Astrocyte (in vitro differentiated cells and primary cell): Measurements from ENCODE around the gene NR4A2. TPM values are rescaled to one million over a fixed set of nuclear protein-coding genes. Genes with fewer than 3 reads are reported as not detected.

Source experiments
- DNase-seq: peaks from one replicate; pipeline ENCODE4 v3.0.0-alpha.2; 2010; ENCODE audit warnings: low read depth
- FAIRE-seq: peaks from 2 replicates; lab custom pipeline; 2011; peaks lifted over from hg19 to GRCh38; lab: Jason Lieb, UNC
- H2AFZ ChIP-seq: 2 replicates; pipeline ENCODE4 v1.6.0; 2012; ENCODE audit warnings: low read depth, low read length, inconsistent platforms
- H3K27ac ChIP-seq: 2 replicates; pipeline ENCODE4 v1.5.1; 2011; ENCODE audit warnings: low read depth, low read length, inconsistent platforms
- H3K27me3 ChIP-seq: 2 replicates; pipeline ENCODE4 v1.6.0; 2011; ENCODE audit warnings: low read length, inconsistent platforms; ENCODE audit not compliant: insufficient read depth
- H3K36me3 ChIP-seq: 2 replicates; pipeline ENCODE4 v1.5.1; 2011; ENCODE audit warnings: low read length, inconsistent platforms; ENCODE audit not compliant: insufficient read depth
- H3K4me1 ChIP-seq: 2 replicates; pipeline ENCODE4 v1.5.1; 2011; ENCODE audit warnings: low read length, inconsistent platforms; ENCODE audit not compliant: insufficient read depth
- H3K4me2 ChIP-seq: 2 replicates; pipeline ENCODE4 v1.6.0; 2012; ENCODE audit warnings: low read length, inconsistent platforms
- H3K4me3 ChIP-seq: 2 replicates; pipeline ENCODE4 v1.5.1; 2011; ENCODE audit warnings: low read depth, mild to moderate bottlenecking, low read length, inconsistent platforms; ENCODE audit not compliant: insufficient read depth
- H3K79me2 ChIP-seq: 2 replicates; pipeline ENCODE4 v1.6.0; 2012; ENCODE audit warnings: mild to moderate bottlenecking, low read length, inconsistent platforms; ENCODE audit not compliant: insufficient read depth
- H3K9ac ChIP-seq: 2 replicates; pipeline ENCODE4 v1.6.0; 2012; ENCODE audit warnings: mild to moderate bottlenecking, low read length, inconsistent platforms
- H3K9me3 ChIP-seq: 2 replicates; pipeline ENCODE4 v1.5.1; 2012; ENCODE audit warnings: low read depth, mild to moderate bottlenecking, low read length, inconsistent platforms; ENCODE audit not compliant: insufficient read depth
- H4K20me1 ChIP-seq: 2 replicates; pipeline ENCODE4 v1.6.0; 2012; ENCODE audit warnings: low read length, inconsistent platforms; ENCODE audit not compliant: insufficient read depth
- H3K27ac Mint-ChIP-seq: one replicate; pipeline ENCODE4 v1.8.0; 2021; ENCODE audit warnings: mild to moderate bottlenecking, mixed read lengths; ENCODE audit not compliant: unreplicated experiment
- H3K27me3 Mint-ChIP-seq: one replicate; pipeline ENCODE4 v1.8.0; 2021; ENCODE audit warnings: low read depth, mixed read lengths; ENCODE audit not compliant: unreplicated experiment
- H3K36me3 Mint-ChIP-seq: one replicate; pipeline ENCODE4 v1.8.0; 2021; ENCODE audit warnings: low read depth, mixed read lengths; ENCODE audit not compliant: unreplicated experiment
- H3K4me1 Mint-ChIP-seq: one replicate; pipeline ENCODE4 v1.8.0; 2021; ENCODE audit warnings: low read depth, mixed read lengths; ENCODE audit not compliant: unreplicated experiment
- H3K4me3 Mint-ChIP-seq: one replicate; pipeline ENCODE4 v1.8.0; 2021; ENCODE audit warnings: mild to moderate bottlenecking, moderate library complexity, mixed read lengths; ENCODE audit not compliant: unreplicated experiment
- H3K9me3 Mint-ChIP-seq: one replicate; pipeline ENCODE4 v1.8.0; 2021; ENCODE audit warnings: mild to moderate bottlenecking, mixed read lengths; ENCODE audit not compliant: unreplicated experiment
- EZH2 ChIP-seq: IDR thresholded peaks from 2 replicates; pipeline ENCODE4 v1.6.1; 2012; ENCODE audit warnings: mild to moderate bottlenecking, low read length, inconsistent platforms; ENCODE audit not compliant: insufficient read depth
- total RNA-seq: library from RNA; stranded (reverse); gene quantifications from 2 replicates; pipeline ENCODE4 v1.2.1, GENCODE V29; 2021
- TF ChIP-seq, protein P1 (sequence below): IDR thresholded peaks from 2 replicates; pipeline ENCODE4 v1.5.1; 2011; ENCODE audit warnings: low read depth, mild to moderate bottlenecking, inconsistent platforms, low read length, moderate library complexity; ENCODE audit not compliant: insufficient read depth

The NR4A2 gene
- total RNA-seq, 1 donor from 2014 or later: 1.3 TPM

DNA sequence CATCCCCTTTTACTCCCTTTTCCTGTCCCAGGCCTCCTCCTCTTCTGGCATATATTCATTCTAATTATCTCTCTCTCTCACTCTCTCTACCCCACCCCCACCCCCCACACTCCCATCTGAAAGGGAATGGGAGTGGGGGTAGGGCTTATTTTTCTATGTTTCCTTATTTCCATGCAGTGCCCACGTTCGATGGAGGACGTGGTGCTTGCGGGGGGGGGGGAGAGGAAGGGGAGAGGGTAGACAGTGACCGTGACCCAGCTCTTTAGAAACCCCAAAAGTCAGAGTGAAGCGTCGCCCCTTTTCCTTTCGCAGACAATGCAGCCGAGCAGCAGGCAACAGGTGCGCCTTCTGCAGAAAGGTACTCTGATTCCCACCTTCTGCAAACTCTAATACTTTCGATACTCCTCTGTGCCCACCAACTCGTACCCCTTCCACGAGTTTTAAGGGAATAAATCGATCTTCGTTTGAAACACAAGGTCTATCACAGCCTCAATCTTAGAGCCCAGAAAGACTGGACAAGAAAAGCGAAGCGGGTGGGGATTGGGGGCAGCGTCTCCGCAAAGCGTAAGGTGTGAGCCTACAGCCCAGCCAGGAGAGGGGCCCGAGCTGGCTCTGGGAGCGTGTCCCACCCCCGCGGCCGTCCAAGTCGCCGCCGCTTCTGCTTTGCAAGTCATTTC, 891 bp upstream of the NR4A2 start:
- peaks cover 24% of the 10 kb centered on the region for H3K4me1 ChIP-seq
- peak overlapping the region; percentile 80 for H3K4me3 ChIP-seq
- peaks cover 31% of the 10 kb centered on the region for H3K27me3 ChIP-seq
- H3K27ac Mint-ChIP-seq: peak overlapping the region; percentile 10
- peak overlapping the region; percentile 94 for H3K4me3 Mint-ChIP-seq
- peaks cover 5% of the 10 kb centered on the region for H3K36me3 Mint-ChIP-seq
- no peak for FAIRE-seq
- H3K79me2 ChIP-seq: no peaks in the 10 kb centered on the region
- peaks cover 6% of the 10 kb centered on the region for H3K4me1 Mint-ChIP-seq
- DNase-seq: no peak
- peaks cover 9% of the 10 kb centered on the region for H3K9me3 Mint-ChIP-seq
- no peaks in the 10 kb centered on the region for H3K9me3 ChIP-seq
- no peaks in the 10 kb centered on the region for H4K20me1 ChIP-seq
- peaks cover 8% of the 10 kb centered on the region for H3K27me3 Mint-ChIP-seq
- H3K27ac ChIP-seq: peak overlapping the region; percentile 99
- H3K4me2 ChIP-seq: peak overlapping the region; percentile 100
- TF ChIP-seq, protein P1, sequence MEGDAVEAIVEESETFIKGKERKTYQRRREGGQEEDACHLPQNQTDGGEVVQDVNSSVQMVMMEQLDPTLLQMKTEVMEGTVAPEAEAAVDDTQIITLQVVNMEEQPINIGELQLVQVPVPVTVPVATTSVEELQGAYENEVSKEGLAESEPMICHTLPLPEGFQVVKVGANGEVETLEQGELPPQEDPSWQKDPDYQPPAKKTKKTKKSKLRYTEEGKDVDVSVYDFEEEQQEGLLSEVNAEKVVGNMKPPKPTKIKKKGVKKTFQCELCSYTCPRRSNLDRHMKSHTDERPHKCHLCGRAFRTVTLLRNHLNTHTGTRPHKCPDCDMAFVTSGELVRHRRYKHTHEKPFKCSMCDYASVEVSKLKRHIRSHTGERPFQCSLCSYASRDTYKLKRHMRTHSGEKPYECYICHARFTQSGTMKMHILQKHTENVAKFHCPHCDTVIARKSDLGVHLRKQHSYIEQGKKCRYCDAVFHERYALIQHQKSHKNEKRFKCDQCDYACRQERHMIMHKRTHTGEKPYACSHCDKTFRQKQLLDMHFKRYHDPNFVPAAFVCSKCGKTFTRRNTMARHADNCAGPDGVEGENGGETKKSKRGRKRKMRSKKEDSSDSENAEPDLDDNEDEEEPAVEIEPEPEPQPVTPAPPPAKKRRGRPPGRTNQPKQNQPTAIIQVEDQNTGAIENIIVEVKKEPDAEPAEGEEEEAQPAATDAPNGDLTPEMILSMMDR: no peak
- TF ChIP-seq EZH2: no peak
- H3K9ac ChIP-seq: peak overlapping the region; percentile 96
- H3K36me3 ChIP-seq: no peaks in the 10 kb centered on the region
- H2AFZ ChIP-seq: peak overlapping the region; percentile 93

DNA sequence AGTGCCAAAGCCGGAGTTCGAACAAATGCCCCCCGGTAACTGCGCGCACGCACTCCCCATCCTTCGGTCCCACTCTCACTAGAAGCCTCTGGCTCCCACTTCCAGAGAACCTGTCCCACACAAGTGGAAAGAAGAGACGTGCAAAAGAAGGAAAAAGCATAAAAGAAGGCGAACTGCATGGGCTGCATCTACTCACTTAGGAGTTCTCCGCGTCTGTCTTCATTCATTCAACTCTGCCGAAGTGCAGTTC, 312 bp downstream of the NR4A2 start:
- peaks cover 5% of the 10 kb centered on the region for H3K36me3 Mint-ChIP-seq
- Histone ChIP-seq H3K79me2 (no peaks in the 10 kb centered on the region), H3K9me3 (no peaks in the 10 kb centered on the region), H3K36me3 (no peaks in the 10 kb centered on the region), H3K9ac (peak overlapping the region; percentile 96), H3K4me3 (peak overlapping the region; percentile 80), H4K20me1 (no peaks in the 10 kb centered on the region), H2AFZ (peak overlapping the region; percentile 93), H3K4me1 (peaks cover 24% of the 10 kb centered on the region), H3K27me3 (peaks cover 42% of the 10 kb centered on the region), H3K4me2 (peak overlapping the region; percentile 100), H3K27ac (peak overlapping the region; percentile 99)
- TF ChIP-seq, protein P1: no peak
- no peak for TF ChIP-seq EZH2
- peaks cover 6% of the 10 kb centered on the region for H3K4me1 Mint-ChIP-seq
- peak overlapping the region; percentile 10 for H3K27ac Mint-ChIP-seq
- no peak for DNase-seq
- H3K27me3 Mint-ChIP-seq: peaks cover 8% of the 10 kb centered on the region
- H3K9me3 Mint-ChIP-seq: peaks cover 9% of the 10 kb centered on the region
- peak overlapping the region; percentile 94 for H3K4me3 Mint-ChIP-seq
- no peak for FAIRE-seq

DNA sequence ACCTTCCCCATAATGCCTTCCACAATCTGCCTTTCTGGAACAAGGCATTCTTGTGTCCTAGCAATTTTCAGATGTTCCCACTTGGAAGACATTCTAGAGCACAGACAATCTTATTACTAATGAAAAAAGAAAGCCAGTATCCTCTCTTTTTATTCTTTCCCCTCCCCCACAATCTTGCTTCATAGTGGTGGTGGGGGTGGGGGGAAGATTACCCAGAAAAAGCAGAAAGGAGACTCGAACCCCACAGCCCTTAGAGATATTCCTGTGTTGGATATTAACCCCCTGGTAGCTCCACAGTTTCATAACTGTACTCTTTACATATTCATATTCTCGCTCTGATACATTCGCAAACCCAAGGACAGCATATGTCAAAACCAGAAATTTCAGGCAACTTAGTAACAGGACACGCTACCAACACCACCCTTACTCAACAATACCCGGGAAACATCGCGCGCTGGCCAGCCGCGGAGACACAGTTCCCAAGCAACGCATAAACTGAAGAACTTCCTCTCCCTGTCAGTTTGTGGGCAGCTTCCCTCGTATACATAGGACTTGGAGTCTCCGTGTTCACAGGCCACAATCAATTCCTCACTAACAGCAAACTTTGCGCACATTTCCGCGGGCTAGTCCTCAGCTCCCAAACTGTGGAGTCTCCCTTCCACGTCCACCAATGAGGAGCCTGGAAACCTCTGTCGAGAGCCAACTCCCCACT, 793 bp downstream of the NR4A2 start:
- H3K4me1 ChIP-seq: peaks cover 24% of the 10 kb centered on the region
- peak overlapping the region; percentile 94 for H3K4me3 Mint-ChIP-seq
- peaks cover 5% of the 10 kb centered on the region for H3K36me3 Mint-ChIP-seq
- peak overlapping the region; percentile 93 for H2AFZ ChIP-seq
- no peaks in the 10 kb centered on the region for H3K9me3 ChIP-seq
- H3K9ac ChIP-seq: peak overlapping the region; percentile 96
- no peaks in the 10 kb centered on the region for H4K20me1 ChIP-seq
- peaks cover 6% of the 10 kb centered on the region for H3K4me1 Mint-ChIP-seq
- peaks cover 8% of the 10 kb centered on the region for H3K27me3 Mint-ChIP-seq
- peak overlapping the region; percentile 100 for H3K4me2 ChIP-seq
- H3K27me3 ChIP-seq: peaks cover 47% of the 10 kb centered on the region
- H3K27ac Mint-ChIP-seq: peak overlapping the region; percentile 10
- FAIRE-seq (no peak), DNase-seq (peak; percentile 70)
- no peaks in the 10 kb centered on the region for H3K79me2 ChIP-seq
- peaks cover 9% of the 10 kb centered on the region for H3K9me3 Mint-ChIP-seq
- TF ChIP-seq EZH2: no peak
- H3K27ac ChIP-seq: peak overlapping the region; percentile 99
- H3K4me3 ChIP-seq: peak overlapping the region; percentile 80
- H3K36me3 ChIP-seq: no peaks in the 10 kb centered on the region
